Caco-2 (cell line): ENCODE results near the gene NSG1. TPM values are rescaled to one million over a fixed set of nuclear protein-coding genes. Genes with fewer than 3 reads are reported as not detected.

ENCODE experiments used
- BruUV-seq: library from RNA; stranded (reverse); fragments of 400-500 nt; replicated peaks from 2 replicates; lab custom pipeline; 2021; lab: Mats Ljungman, UMichigan
- CTCF ChIA-PET: fragments of 300-600 bp; sonication (Branson Sonifier 250); formaldehyde crosslinking; loops from one replicate; lab custom pipeline; 2022; ENCODE audit warnings: antibody characterized with exemption; lab: Charles Lee
- POLR2A ChIA-PET: fragments of 300-600 bp; sonication (Branson Sonifier 250); formaldehyde crosslinking; loops from one replicate; lab custom pipeline; 2022; ENCODE audit warnings: antibody characterized with exemption; lab: Charles Lee
- DNase-seq, 2 experiments: peaks; one replicate each; pipeline versions ENCODE4 v3.0.0 to v3.0.0-alpha.2; 2020 to 2022
- H3K27me3 ChIP-seq: replicated peaks from 2 replicates; pipeline ENCODE4 v1.6.0; 2011; ENCODE audit warnings: low read length; ENCODE audit not compliant: control insufficient read depth, insufficient read depth
- H3K36me3 ChIP-seq: 2 replicates; pipeline ENCODE4 v1.5.1; 2011; ENCODE audit warnings: low read length; ENCODE audit not compliant: control insufficient read depth, insufficient read depth
- H3K4me1 ChIP-seq: fragments of 250-450 bp; sonication (Bioruptor Pico); 2 replicates; pipeline ENCODE4 v1.5.1; 2020; ENCODE audit warnings: mild to moderate bottlenecking
- H3K4me3 ChIP-seq: 2 replicates; pipeline ENCODE4 v1.5.1; 2011; ENCODE audit warnings: low read depth, mild to moderate bottlenecking, control low read depth, low read length
- H3K9me3 ChIP-seq: fragments of 250-450 bp; sonication (Bioruptor Pico); 2 replicates; pipeline ENCODE4 v1.5.1; 2020; ENCODE audit warnings: mild to moderate bottlenecking, moderate library complexity
- H3K27ac Mint-ChIP-seq: one replicate; pipeline ENCODE4 v1.8.0; 2022; ENCODE audit warnings: mixed read lengths; ENCODE audit not compliant: unreplicated experiment
- H3K27me3 Mint-ChIP-seq: one replicate; pipeline ENCODE4 v1.8.0; 2022; ENCODE audit warnings: mixed read lengths; ENCODE audit not compliant: insufficient read depth, unreplicated experiment
- H3K36me3 Mint-ChIP-seq: one replicate; pipeline ENCODE4 v1.8.0; 2022; ENCODE audit warnings: mild to moderate bottlenecking, mixed read lengths; ENCODE audit not compliant: insufficient read depth, unreplicated experiment
- H3K4me1 Mint-ChIP-seq: one replicate; pipeline ENCODE4 v1.8.0; 2022; ENCODE audit warnings: low read depth, mixed read lengths; ENCODE audit not compliant: unreplicated experiment
- H3K4me3 Mint-ChIP-seq: one replicate; pipeline ENCODE4 v1.8.0; 2022; ENCODE audit warnings: mild to moderate bottlenecking, moderate library complexity, mixed read lengths; ENCODE audit not compliant: unreplicated experiment
- H3K9me3 Mint-ChIP-seq: one replicate; pipeline ENCODE4 v1.8.0; 2022; ENCODE audit warnings: mixed read lengths; ENCODE audit not compliant: unreplicated experiment
- intact Hi-C: fragments of 100-400 bp; cut with micrococcal nuclease; formaldehyde crosslinking; loops from one replicate; pipeline ENCODE4 v1.10.0; 2022; ENCODE audit not compliant: unreplicated experiment
- total RNA-seq: library from RNA; stranded (reverse); gene quantifications from 2 replicates; pipeline ENCODE4 v1.2.3, GENCODE V29; 2022
- TF ChIP-seq, protein P1 (sequence below), 2 experiments: fragments of 200-600 bp in 1 of 2; IDR thresholded peaks; 1 replicate in 1 of 2; 2 replicates in 1 of 2; pipeline versions ENCODE4 v1.5.1 to v1.8.0; 2011 to 2022; ENCODE audit warnings: antibody characterized with exemption in 1 of 2, control low read depth in 1 of 2, inconsistent platforms in 1 of 2, low read depth in 1 of 2, low read length in 1 of 2, mild to moderate bottlenecking in 1 of 2, moderate library complexity in 1 of 2; ENCODE audit not compliant: insufficient read depth in 1 of 2, severe bottlenecking in 1 of 2, unreplicated experiment in 1 of 2

Gene NSG1
- total RNA-seq, 1 experiment from 2014 or later = 7.2 TPM

DNA sequence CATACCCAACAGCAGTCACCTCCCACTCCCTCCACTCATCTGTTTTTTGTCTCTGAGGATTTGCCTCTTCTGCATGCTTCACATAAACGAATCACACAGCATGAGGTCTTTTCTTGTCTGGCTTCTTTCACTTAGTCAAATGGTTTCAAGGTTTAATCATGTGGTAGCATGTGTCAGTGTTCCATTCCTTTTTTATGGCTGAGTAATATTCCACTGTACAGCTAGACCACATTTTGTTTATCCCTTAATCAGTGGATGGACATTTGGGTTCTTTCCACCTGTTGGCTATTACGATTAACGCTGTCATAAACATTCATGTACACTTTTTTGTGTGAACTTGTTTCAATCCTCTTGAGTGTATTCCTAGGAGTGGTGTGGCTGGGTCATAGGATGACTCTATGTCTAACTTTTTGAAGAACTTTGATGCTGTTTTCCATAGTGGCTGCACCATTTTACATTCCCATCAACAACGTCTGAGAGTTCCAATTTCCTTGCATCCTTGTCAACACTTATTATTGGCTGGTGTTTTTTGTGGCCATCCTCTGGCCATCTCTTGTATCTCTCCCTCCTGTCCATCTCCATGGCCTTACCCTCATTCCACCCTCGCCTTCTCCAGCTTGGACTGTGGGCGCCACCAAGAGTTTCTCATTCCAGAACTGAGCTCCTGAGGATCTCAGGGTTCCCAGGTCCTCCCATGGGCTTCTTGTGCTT, 12.4 kb upstream of the NSG1 start:
- Mint-ChIP-seq H3K4me1 (no peaks in the 10 kb centered on the region), H3K9me3 (peaks cover 10% of the 10 kb centered on the region), H3K4me3 (no peak overlapping the region), H3K36me3 (no peaks in the 10 kb centered on the region), H3K27ac (no peak overlapping the region), H3K27me3 (peaks cover 18% of the 10 kb centered on the region)
- TF ChIP-seq, protein P1, sequence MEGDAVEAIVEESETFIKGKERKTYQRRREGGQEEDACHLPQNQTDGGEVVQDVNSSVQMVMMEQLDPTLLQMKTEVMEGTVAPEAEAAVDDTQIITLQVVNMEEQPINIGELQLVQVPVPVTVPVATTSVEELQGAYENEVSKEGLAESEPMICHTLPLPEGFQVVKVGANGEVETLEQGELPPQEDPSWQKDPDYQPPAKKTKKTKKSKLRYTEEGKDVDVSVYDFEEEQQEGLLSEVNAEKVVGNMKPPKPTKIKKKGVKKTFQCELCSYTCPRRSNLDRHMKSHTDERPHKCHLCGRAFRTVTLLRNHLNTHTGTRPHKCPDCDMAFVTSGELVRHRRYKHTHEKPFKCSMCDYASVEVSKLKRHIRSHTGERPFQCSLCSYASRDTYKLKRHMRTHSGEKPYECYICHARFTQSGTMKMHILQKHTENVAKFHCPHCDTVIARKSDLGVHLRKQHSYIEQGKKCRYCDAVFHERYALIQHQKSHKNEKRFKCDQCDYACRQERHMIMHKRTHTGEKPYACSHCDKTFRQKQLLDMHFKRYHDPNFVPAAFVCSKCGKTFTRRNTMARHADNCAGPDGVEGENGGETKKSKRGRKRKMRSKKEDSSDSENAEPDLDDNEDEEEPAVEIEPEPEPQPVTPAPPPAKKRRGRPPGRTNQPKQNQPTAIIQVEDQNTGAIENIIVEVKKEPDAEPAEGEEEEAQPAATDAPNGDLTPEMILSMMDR (IDR thresholded peaks at IDR 0.05; ENCODE audit: insufficient read depth in 1 of 2, low read depth in 1 of 2, low read length in 1 of 2, severe bottlenecking in 1 of 2, unreplicated experiment in 1 of 2) = no peak
- no peak for DNase-seq
- BruUV-seq = no TSS peak
- no peaks in the 10 kb centered on the region for H3K36me3 ChIP-seq
- ChIA-PET CTCF (no interaction called here), POLR2A (no interaction called here)
- no peak overlapping the region for H3K4me3 ChIP-seq
- H3K4me1 ChIP-seq = no peaks in the 10 kb centered on the region
- H3K9me3 ChIP-seq = no peaks in the 10 kb centered on the region
- H3K27me3 ChIP-seq = no peaks in the 10 kb centered on the region; the same call in 1 of the 2 replicates
- intact Hi-C loops = no loop called here

DNA sequence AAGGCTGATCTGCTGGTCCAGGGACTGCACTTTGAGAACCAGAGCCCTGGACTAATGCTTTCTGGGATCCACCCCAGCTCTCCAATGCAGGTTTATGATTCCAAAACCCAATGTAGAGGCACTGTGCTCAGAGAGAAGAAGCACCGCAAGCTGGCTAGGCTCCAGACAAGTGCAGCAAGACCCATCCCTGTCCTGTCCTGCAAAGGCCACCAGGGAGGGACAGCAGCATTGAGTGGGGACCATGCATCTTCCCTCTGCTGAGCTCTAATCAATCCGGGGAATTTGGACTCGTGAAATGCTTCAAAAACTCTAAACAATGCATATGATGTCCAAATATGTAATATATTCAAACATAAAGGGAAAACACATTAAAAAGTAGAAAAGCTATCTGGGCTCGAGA, 10.8 kb upstream of the NSG1 start:
- no peaks in the 10 kb centered on the region for H3K36me3 ChIP-seq
- POLR2A ChIA-PET = interaction anchor here (0.6 kb wide), 1 partner anchor 664 kb away, joined by 3 read pairs; no protein-coding TSS in a partner anchor
- intact Hi-C loops = no loop called here
- Mint-ChIP-seq H3K4me3 (no peak overlapping the region), H3K9me3 (peaks cover 10% of the 10 kb centered on the region), H3K4me1 (no peaks in the 10 kb centered on the region), H3K36me3 (no peaks in the 10 kb centered on the region), H3K27me3 (peaks cover 18% of the 10 kb centered on the region), H3K27ac (no peak overlapping the region)
- DNase-seq = no peak
- TF ChIP-seq, protein P1 (IDR thresholded peaks at IDR 0.05; ENCODE audit: insufficient read depth in 1 of 2, low read depth in 1 of 2, low read length in 1 of 2, severe bottlenecking in 1 of 2, unreplicated experiment in 1 of 2) = no peak
- H3K4me3 ChIP-seq = no peak overlapping the region
- no peaks in the 10 kb centered on the region for H3K4me1 ChIP-seq
- H3K27me3 ChIP-seq = no peaks in the 10 kb centered on the region; the same call in none of the 2 replicates
- BruUV-seq = no TSS peak
- H3K9me3 ChIP-seq = no peaks in the 10 kb centered on the region
- CTCF ChIA-PET = interaction anchor here (1.0 kb wide), 1 partner anchor 69 kb away, joined by 4 read pairs; no protein-coding TSS in a partner anchor

DNA sequence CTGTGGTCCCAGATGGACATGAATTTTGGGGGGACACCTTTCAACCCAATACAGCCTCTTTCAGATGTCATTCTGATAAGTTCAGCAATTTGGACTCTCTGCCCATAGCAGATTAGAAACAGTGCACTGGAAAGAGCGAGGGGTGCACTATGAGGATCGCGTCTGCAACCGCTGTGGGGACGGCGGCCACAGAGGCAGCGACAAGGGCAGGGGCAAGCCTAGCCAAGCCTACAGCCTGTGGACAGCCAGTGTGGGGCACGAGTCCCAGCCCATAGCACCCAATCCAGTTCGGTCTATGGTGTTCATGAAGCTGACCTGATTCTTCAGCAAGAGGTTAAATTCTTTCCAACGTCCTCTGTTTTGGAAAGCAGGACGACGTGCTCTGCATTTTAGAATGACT, 9.7 kb upstream of the NSG1 start:
- no peak for DNase-seq
- Histone ChIP-seq H3K4me3 (no peak overlapping the region), H3K9me3 (no peaks in the 10 kb centered on the region), H3K27me3 (no peaks in the 10 kb centered on the region; the same call in none of the 2 replicates), H3K36me3 (no peaks in the 10 kb centered on the region), H3K4me1 (no peaks in the 10 kb centered on the region)
- intact Hi-C loops = no loop called here
- Mint-ChIP-seq H3K36me3 (no peaks in the 10 kb centered on the region), H3K9me3 (peaks cover 10% of the 10 kb centered on the region), H3K27me3 (peaks cover 20% of the 10 kb centered on the region), H3K27ac (no peak overlapping the region), H3K4me1 (no peaks in the 10 kb centered on the region), H3K4me3 (no peak overlapping the region)
- TF ChIP-seq, protein P1 (IDR thresholded peaks at IDR 0.05; ENCODE audit: insufficient read depth in 1 of 2, low read depth in 1 of 2, low read length in 1 of 2, severe bottlenecking in 1 of 2, unreplicated experiment in 1 of 2) = no peak
- ChIA-PET POLR2A (no interaction called here), CTCF (no interaction called here)
- BruUV-seq = no TSS peak
